ENCODE data around the gene LAMTOR2. TPM values are rescaled to one million over a fixed set of nuclear protein-coding genes. Genes with fewer than 3 reads are reported as not detected.

LAMTOR2 gene
- total and polyA plus RNA-seq, 9 of the 15 experiments (the other 6 are each of a cell fraction or from before 2014, with no cell fraction given): 39.0 to 161 (median 74.6) TPM

DNA sequence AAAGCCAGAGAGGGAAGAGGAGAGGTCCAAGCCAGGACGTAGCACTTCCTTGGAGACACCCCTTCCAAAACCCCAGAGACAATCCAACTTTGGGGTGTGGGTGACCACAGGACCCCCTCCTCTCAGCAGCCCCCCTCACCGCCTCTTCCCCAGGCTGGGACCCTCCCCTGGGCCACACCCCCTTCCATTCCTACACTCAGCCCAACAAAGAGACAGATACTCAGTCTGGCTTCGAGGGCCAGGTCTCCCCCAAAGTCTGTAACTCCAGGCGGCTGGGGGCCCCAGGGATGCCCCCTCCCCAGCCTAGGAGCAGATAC is 26.2 kb downstream of the LAMTOR2 start:
- H3K4me3 ChIP-seq: peak overlapping the region; percentile 55
- in situ Hi-C loops (cut with MboI): no loop called here
- no peak overlapping the region for H3K27ac ChIP-seq (ENCODE audit: extremely low read depth, low read depth, low read length)
- DNase-seq (ENCODE audit: extremely low read depth in 1 of 4, low spot score in 3 of 4) (no peak), ATAC-seq (no peak), FAIRE-seq (no peak)
- CTCF ChIA-PET (ENCODE audit: low intra/inter-chr PET ratio): no interaction called here
- intact Hi-C loops (cut with micrococcal nuclease): loop anchor here (10.0 kb wide), 1 partner anchor 284 kb away; the partner anchor contains the start of gene RHBG
- BruUV-seq (replicated peaks): no TSS peak
- H3K4me1 ChIP-seq (replicated peaks in 1 of 2; ENCODE audit: control insufficient read depth in 2 of 2, insufficient read depth in 2 of 2, low read length in 2 of 2): peaks cover 18 to 43% of the 10 kb centered on the region in 2 experiments
- H3K9me1 ChIP-seq (ENCODE audit: control insufficient read depth, insufficient read depth, low read length): peaks cover 2% of the 10 kb centered on the region
- peaks cover 20% of the 10 kb centered on the region; the same call in 1 of the 3 replicates for H3K36me3 ChIP-seq (ENCODE audit: control insufficient read depth, insufficient read depth, low read length)
- H3K9ac ChIP-seq (ENCODE audit: insufficient read depth in 1 of 2, low read depth in 2 of 2, low read length in 2 of 2): peak overlapping the region; percentile 73 to 94
- peak overlapping the region; percentile 91 for H2AFZ ChIP-seq (ENCODE audit: low read depth, low read length)
- POLR2A ChIA-PET: interaction anchor here (0.6 kb wide), 1 partner anchor 20 kb away, joined by 3 read pairs; the partner anchor contains the start of gene RAB25
- TF ChIP-seq ZNF133 (CRISPR knock-in tag; IDR thresholded peaks at IDR 0.05): no peak
- no peak for TF ChIP-seq ZNF764 (CRISPR knock-in tag; IDR thresholded peaks at IDR 0.05; ENCODE audit: low read depth)
- TF ChIP-seq ZNF41 (CRISPR knock-in tag; conservative IDR thresholded peaks at IDR 0.05): no peak
- TF ChIP-seq STAT6 (CRISPR knock-in tag; IDR thresholded peaks at IDR 0.05): no peak
- TF ChIP-seq HIVEP1 (CRISPR knock-in tag; IDR thresholded peaks at IDR 0.05): no peak
- TF ChIP-seq CBFB (CRISPR knock-in tag; IDR thresholded peaks at IDR 0.05): no peak
- no peak for TF ChIP-seq MEIS2 (IDR thresholded peaks at IDR 0.05; ENCODE audit: partially characterized antibody)
- no peak for TF ChIP-seq ARID4B (CRISPR knock-in tag; IDR thresholded peaks at IDR 0.05)
- no peak for TF ChIP-seq PTBP1 (IDR thresholded peaks at IDR 0.05; ENCODE audit: low read depth, low read length)
- TF ChIP-seq, protein P1, sequence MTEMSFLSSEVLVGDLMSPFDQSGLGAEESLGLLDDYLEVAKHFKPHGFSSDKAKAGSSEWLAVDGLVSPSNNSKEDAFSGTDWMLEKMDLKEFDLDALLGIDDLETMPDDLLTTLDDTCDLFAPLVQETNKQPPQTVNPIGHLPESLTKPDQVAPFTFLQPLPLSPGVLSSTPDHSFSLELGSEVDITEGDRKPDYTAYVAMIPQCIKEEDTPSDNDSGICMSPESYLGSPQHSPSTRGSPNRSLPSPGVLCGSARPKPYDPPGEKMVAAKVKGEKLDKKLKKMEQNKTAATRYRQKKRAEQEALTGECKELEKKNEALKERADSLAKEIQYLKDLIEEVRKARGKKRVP (CRISPR knock-in tag; IDR thresholded peaks at IDR 0.05): no peak
- H3K4me2 ChIP-seq (ENCODE audit: insufficient read depth, low read length): peak overlapping the region; percentile 85
- H3K27me3 ChIP-seq (ENCODE audit: control insufficient read depth in 2 of 2, insufficient read depth in 2 of 2, low read length in 2 of 2): no peaks in the 10 kb centered on the region
- 27% methylated on average over 4 of the region's 4 CpGs for WGBS (ENCODE audit: insufficient coverage, low coverage, missing lambda C conversion rate)
- no peaks in the 10 kb centered on the region for H4K20me1 ChIP-seq (replicated peaks; ENCODE audit: control insufficient read depth, insufficient read depth, low read length)
- no peaks in the 10 kb centered on the region for H3K9me3 ChIP-seq (replicated peaks; ENCODE audit: control insufficient read depth, insufficient read depth, low read depth, low read length)
- peaks cover 15% of the 10 kb centered on the region for H3K79me2 ChIP-seq (ENCODE audit: control insufficient read depth, insufficient read depth, low read length)
